Testis (tissue), 2 donors: ENCODE results near the gene LIG3.

Experiments
- POLR2A ChIP-seq: fragments of 450-650 bp; IDR thresholded peaks from one replicate; pipeline ENCODE4 v1.6.1; 2017; ENCODE audit warnings: antibody characterized with exemption, mild to moderate bottlenecking, moderate library complexity
- TF ChIP-seq, protein P1 (sequence below), 3 experiments: fragments of 450-650 bp in 2 of 3; fragments of 200-600 bp in 1 of 3; sonication (generic) in 1 of 3; IDR thresholded peaks; one replicate each; pipeline ENCODE4 v1.5.1; 2016 to 2019; ENCODE audit warnings: antibody characterized with exemption in 3 of 3, mild to moderate bottlenecking in 2 of 3, moderate library complexity in 1 of 3

DNA sequence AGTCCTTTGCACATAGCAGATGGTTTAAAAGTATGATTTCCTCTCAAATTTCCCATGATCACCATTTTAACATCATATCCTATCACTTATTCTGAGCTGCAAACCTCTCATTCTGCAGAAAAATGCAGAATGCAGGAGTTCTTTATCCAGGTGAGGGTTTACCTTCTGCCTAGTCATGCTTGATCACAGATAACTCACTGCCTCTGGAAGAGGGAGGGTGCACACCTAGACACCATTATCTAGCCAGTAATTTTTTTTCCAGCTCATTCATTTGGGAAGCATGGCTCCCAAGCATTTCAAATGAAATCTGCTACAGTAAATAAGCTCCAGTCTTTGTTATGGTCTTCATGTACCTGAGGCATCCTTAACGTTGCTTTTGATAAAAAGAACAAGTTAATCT, 45.2 kb downstream of the LIG3 start:
- TF ChIP-seq, protein P1, sequence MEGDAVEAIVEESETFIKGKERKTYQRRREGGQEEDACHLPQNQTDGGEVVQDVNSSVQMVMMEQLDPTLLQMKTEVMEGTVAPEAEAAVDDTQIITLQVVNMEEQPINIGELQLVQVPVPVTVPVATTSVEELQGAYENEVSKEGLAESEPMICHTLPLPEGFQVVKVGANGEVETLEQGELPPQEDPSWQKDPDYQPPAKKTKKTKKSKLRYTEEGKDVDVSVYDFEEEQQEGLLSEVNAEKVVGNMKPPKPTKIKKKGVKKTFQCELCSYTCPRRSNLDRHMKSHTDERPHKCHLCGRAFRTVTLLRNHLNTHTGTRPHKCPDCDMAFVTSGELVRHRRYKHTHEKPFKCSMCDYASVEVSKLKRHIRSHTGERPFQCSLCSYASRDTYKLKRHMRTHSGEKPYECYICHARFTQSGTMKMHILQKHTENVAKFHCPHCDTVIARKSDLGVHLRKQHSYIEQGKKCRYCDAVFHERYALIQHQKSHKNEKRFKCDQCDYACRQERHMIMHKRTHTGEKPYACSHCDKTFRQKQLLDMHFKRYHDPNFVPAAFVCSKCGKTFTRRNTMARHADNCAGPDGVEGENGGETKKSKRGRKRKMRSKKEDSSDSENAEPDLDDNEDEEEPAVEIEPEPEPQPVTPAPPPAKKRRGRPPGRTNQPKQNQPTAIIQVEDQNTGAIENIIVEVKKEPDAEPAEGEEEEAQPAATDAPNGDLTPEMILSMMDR (IDR thresholded peaks at IDR 0.05): no peak
- no peak for TF ChIP-seq POLR2A
